Measurements from ENCODE around the gene DYNLT2. TPM values are rescaled to one million over a fixed set of nuclear protein-coding genes. Genes with fewer than 3 reads are reported as not detected.

The DYNLT2 gene
- total and polyA plus RNA-seq, 2 of the 13 experiments (the other 11 are each of a cell fraction or from before 2014, with no cell fraction given) = 2.1 to 4.3 TPM

- TF ChIP-seq NR3C1 (CRISPR knock-in tag; IDR thresholded peaks at IDR 0.05) (no peak), MAX (IDR thresholded peaks at IDR 0.05) (peak; percentile 96; the same call in 1 of the 2 replicates), GATAD2A (CRISPR knock-in tag; IDR thresholded peaks at IDR 0.05) (peak; percentile 76), PHB2 (IDR thresholded peaks at IDR 0.05; ENCODE audit: partially characterized antibody) (no peak), HCFC1 (IDR thresholded peaks at IDR 0.05; ENCODE audit: low read depth, low read length) (peak; percentile 86), ZFP1 (CRISPR knock-in tag; IDR thresholded peaks at IDR 0.05) (0 out of 2 replicates have a peak, but pooled peaks have one; percentile 66), KLF6 (CRISPR knock-in tag; IDR thresholded peaks at IDR 0.05) (peak; percentile 95; the same call in 1 of the 2 replicates), AHR (CRISPR knock-in tag; IDR thresholded peaks at IDR 0.05) (0 out of 2 replicates have a peak, but pooled peaks have one; percentile 53), DZIP1 (CRISPR knock-in tag; IDR thresholded peaks at IDR 0.05) (peak; percentile 91), PREB (CRISPR knock-in tag; IDR thresholded peaks at IDR 0.05) (peak; percentile 79; the same call in 1 of the 2 replicates), NFE2L1 (CRISPR knock-in tag; IDR thresholded peaks at IDR 0.05; ENCODE audit: borderline replicate concordance) (peak; percentile 71; the same call in 1 of the 2 replicates), ZBTB26 (CRISPR knock-in tag; IDR thresholded peaks at IDR 0.05; ENCODE audit: borderline replicate concordance) (peak; percentile 88), PHF20 (CRISPR knock-in tag; IDR thresholded peaks at IDR 0.05) (peak; percentile 99), BATF2 (CRISPR knock-in tag; IDR thresholded peaks at IDR 0.05) (peak; percentile 86), ZNF790 (CRISPR knock-in tag; IDR thresholded peaks at IDR 0.05; ENCODE audit: borderline replicate concordance) (peak; percentile 71; the same call in 1 of the 2 replicates), TCF7L2 (IDR thresholded peaks at IDR 0.05; ENCODE audit: low read depth, low read length) (no peak), RARA (CRISPR knock-in tag; IDR thresholded peaks at IDR 0.05) (peak; percentile 48; the same call in 1 of the 2 replicates), ARID2 (CRISPR knock-in tag; IDR thresholded peaks at IDR 0.05; ENCODE audit: borderline replicate concordance) (peak; percentile 91), CSRNP2 (CRISPR knock-in tag; conservative IDR thresholded peaks at IDR 0.05; ENCODE audit: low read depth) (0 out of 2 replicates have a peak, but pooled peaks have one; percentile 45)
These were observed at the start of gene DYNLT2, which contains the start of gene ERMARD (continued) for GRCh38 chr6:169751242-169752073.

All from HepG2 (cell line).